CD4-positive, CD25-positive, alpha-beta regulatory T cell (primary cell): ENCODE measurements around the gene SLC16A2. TPM values are rescaled to one million over a fixed set of nuclear protein-coding genes. Genes with fewer than 3 reads are reported as not detected.

ENCODE experiments used
- ATAC-seq, 2 donors: fragments of 150-1000 bp; cut with Tn5 transposase; one replicate each; pipeline ENCODE4 v1.10.0; 2021; ENCODE audit warnings: low read depth in 2 of 2, moderate number of reproducible peaks in 2 of 2, moderate library complexity in 1 of 2
- DNase-seq, 3 donors: peaks; one replicate each; pipeline versions ENCODE4 v3.0.0 to v3.0.0-alpha.2; 2012 to 2022; ENCODE audit warnings: mixed read lengths in 1 of 3
- H3K27ac ChIP-seq: one replicate; pipeline ENCODE4 v1.7.0; 2013; ENCODE audit warnings: mild to moderate bottlenecking, low read length; ENCODE audit not compliant: insufficient read depth, poor library complexity, severe bottlenecking
- H3K27me3 ChIP-seq: one replicate; pipeline ENCODE4 v1.7.0; 2013; ENCODE audit warnings: low read length; ENCODE audit not compliant: control insufficient read depth, insufficient read depth
- H3K36me3 ChIP-seq: one replicate; pipeline ENCODE4 v1.7.0; 2013; ENCODE audit warnings: mild to moderate bottlenecking, low read length, moderate library complexity; ENCODE audit not compliant: control insufficient read depth, insufficient read depth
- H3K4me1 ChIP-seq: 2 replicates; pipeline ENCODE4 v1.7.0; 2013; ENCODE audit warnings: mild to moderate bottlenecking, low read length; ENCODE audit not compliant: insufficient read depth, control insufficient read depth, poor library complexity, severe bottlenecking
- H3K4me3 ChIP-seq: one replicate; pipeline ENCODE4 v1.7.0; 2013; ENCODE audit warnings: low read depth, mild to moderate bottlenecking, low read length, moderate library complexity
- H3K9me3 ChIP-seq, 2 experiments: 1 replicate in 1 of 2; 2 replicates in 1 of 2; pipeline ENCODE4 v1.7.0; 2013; ENCODE audit warnings: low read length in 2 of 2, mild to moderate bottlenecking in 1 of 2, moderate library complexity in 1 of 2; ENCODE audit not compliant: control insufficient read depth in 2 of 2
- H3K27ac Mint-ChIP-seq, 3 donors: one replicate each; pipeline ENCODE4 v1.8.0; 2020 to 2022; ENCODE audit warnings: mild to moderate bottlenecking in 3 of 3, mixed read lengths in 3 of 3, moderate library complexity in 2 of 3
- H3K27me3 Mint-ChIP-seq: one replicate; pipeline ENCODE4 v1.8.0; 2022; ENCODE audit warnings: mild to moderate bottlenecking, mixed read lengths
- H3K36me3 Mint-ChIP-seq: one replicate; pipeline ENCODE4 v1.8.0; 2020; ENCODE audit warnings: mixed read lengths
- H3K4me1 Mint-ChIP-seq, 4 donors: one replicate each; pipeline ENCODE4 v1.8.0; 2020 to 2022; ENCODE audit warnings: mixed read lengths in 4 of 4, mild to moderate bottlenecking in 1 of 4
- H3K4me3 Mint-ChIP-seq, 4 donors: one replicate each; pipeline ENCODE4 v1.8.0; 2020 to 2022; ENCODE audit warnings: mild to moderate bottlenecking in 4 of 4, mixed read lengths in 4 of 4, moderate library complexity in 3 of 4
- H3K9me3 Mint-ChIP-seq, 7 donors: one replicate each; pipeline ENCODE4 v1.8.0; 2020 to 2022; ENCODE audit warnings: mixed read lengths in 7 of 7, mild to moderate bottlenecking in 3 of 7, moderate library complexity in 2 of 7
- polyA plus RNA-seq, 4 donors: library from polyadenylated mRNA; unstranded; fragments of 300-500 nt; fragmentation: Illumina TruSeq; gene quantifications; one replicate each; pipeline ENCODE4 v1.2.3, GENCODE V29; 2021
- total RNA-seq: library from RNA; stranded (reverse); gene quantifications from one replicate; pipeline ENCODE4 v1.2.3, GENCODE V29; 2022

The SLC16A2 gene
- total and polyA plus RNA-seq, 5 donors from 2014 or later: 0.15 to 0.17 TPM; not detected in 3

GRCh38 chrX:74426071-74426470 is 4.8 kb downstream of the SLC16A2 start:
- Histone ChIP-seq H3K9me3 (no peaks in the 10 kb centered on the region), H3K27me3 (no peaks in the 10 kb centered on the region), H3K4me1 (no peaks in the 10 kb centered on the region), H3K4me3 (no peak overlapping the region), H3K27ac (no peak overlapping the region), H3K36me3 (no peaks in the 10 kb centered on the region)
- peaks cover 0 to 2% (median 0%) of the 10 kb centered on the region in 7 donors for H3K9me3 Mint-ChIP-seq
- DNase-seq (no peak), ATAC-seq (no peak)
- peaks cover 7% of the 10 kb centered on the region for H3K27me3 Mint-ChIP-seq
- H3K36me3 Mint-ChIP-seq: no peaks in the 10 kb centered on the region
- H3K4me3 Mint-ChIP-seq: no peak overlapping the region
- H3K27ac Mint-ChIP-seq: no peak overlapping the region
- peaks cover 0 to 5% (median 0%) of the 10 kb centered on the region in 4 donors for H3K4me1 Mint-ChIP-seq

GRCh38 chrX:74426615-74427014 is 5.3 kb downstream of the SLC16A2 start:
- DNase-seq: no peak
- no peak for ATAC-seq
- H3K27ac Mint-ChIP-seq: no peak overlapping the region
- no peaks in the 10 kb centered on the region for H3K9me3 ChIP-seq
- no peaks in the 10 kb centered on the region for H3K36me3 ChIP-seq
- H3K4me3 Mint-ChIP-seq: no peak overlapping the region
- H3K27ac ChIP-seq: no peak overlapping the region
- H3K4me3 ChIP-seq: no peak overlapping the region
- no peaks in the 10 kb centered on the region for H3K27me3 ChIP-seq
- peaks cover 0 to 5% (median 0%) of the 10 kb centered on the region in 4 donors for H3K4me1 Mint-ChIP-seq
- peaks cover 0 to 2% (median 0%) of the 10 kb centered on the region in 7 donors for H3K9me3 Mint-ChIP-seq
- H3K36me3 Mint-ChIP-seq: no peaks in the 10 kb centered on the region
- no peaks in the 10 kb centered on the region for H3K4me1 ChIP-seq
- peaks cover 5% of the 10 kb centered on the region for H3K27me3 Mint-ChIP-seq

GRCh38 chrX:74431797-74432196 is 10.5 kb downstream of the SLC16A2 start:
- H3K27ac ChIP-seq: no peak overlapping the region
- H3K27me3 ChIP-seq: no peaks in the 10 kb centered on the region
- H3K36me3 ChIP-seq: no peaks in the 10 kb centered on the region
- no peaks in the 10 kb centered on the region for H3K4me1 ChIP-seq
- Mint-ChIP-seq H3K9me3 (no peaks in the 10 kb centered on the region), H3K4me3 (no peak overlapping the region), H3K27ac (no peak overlapping the region), H3K36me3 (no peaks in the 10 kb centered on the region), H3K4me1 (no peaks in the 10 kb centered on the region), H3K27me3 (peaks cover 9% of the 10 kb centered on the region)
- ATAC-seq (no peak), DNase-seq (no peak)
- H3K9me3 ChIP-seq: no peaks in the 10 kb centered on the region
- no peak overlapping the region for H3K4me3 ChIP-seq

DNA sequence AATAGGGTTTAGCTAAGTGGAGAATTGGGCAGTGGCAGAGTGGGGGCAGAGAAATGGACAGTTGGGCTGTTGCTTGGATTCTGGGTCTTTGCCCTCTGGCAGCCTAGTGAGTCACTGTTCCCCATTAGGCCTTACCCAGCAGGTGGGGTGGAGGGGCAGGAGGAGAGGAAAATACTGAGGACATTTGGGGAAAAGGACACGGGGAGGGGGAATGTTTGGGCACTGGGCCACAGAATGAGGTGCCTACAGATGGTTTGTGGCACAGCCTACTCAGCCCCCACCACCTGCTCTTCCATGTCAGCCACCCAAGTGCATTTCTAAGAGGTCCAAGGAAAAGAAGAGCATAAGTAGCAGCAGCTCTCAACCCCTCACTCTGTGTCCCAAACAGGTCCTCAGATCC is 13.0 kb downstream of the SLC16A2 start:
- no peak overlapping the region for H3K27ac Mint-ChIP-seq
- DNase-seq (no peak), ATAC-seq (no peak)
- H3K9me3 Mint-ChIP-seq: no peaks in the 10 kb centered on the region
- no peaks in the 10 kb centered on the region for H3K4me1 ChIP-seq
- H3K9me3 ChIP-seq: no peaks in the 10 kb centered on the region
- no peaks in the 10 kb centered on the region for H3K27me3 ChIP-seq
- no peaks in the 10 kb centered on the region for H3K4me1 Mint-ChIP-seq
- no peaks in the 10 kb centered on the region for H3K36me3 ChIP-seq
- no peaks in the 10 kb centered on the region for H3K36me3 Mint-ChIP-seq
- no peak overlapping the region for H3K4me3 Mint-ChIP-seq
- peaks cover 5% of the 10 kb centered on the region for H3K27me3 Mint-ChIP-seq
- no peak overlapping the region for H3K27ac ChIP-seq
- no peak overlapping the region for H3K4me3 ChIP-seq

DNA sequence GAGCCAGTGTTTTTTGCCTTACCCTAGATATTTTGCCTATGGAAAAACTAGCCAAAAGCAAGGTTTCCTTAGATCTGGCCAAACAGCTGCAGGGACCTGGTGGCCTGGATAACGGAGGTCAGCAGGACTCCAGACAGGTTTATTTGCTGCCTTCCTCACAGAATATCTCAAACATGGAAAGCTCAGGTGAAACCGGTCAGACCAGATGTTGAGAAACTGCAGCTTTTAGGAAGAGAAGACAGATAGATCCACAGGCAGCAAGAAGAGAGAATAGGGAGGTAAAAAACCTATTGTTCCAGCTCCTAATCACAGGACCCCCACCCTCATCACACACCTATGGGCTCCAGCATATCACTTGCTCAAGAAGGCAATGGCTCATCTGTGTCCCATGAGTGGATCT is 16.2 kb downstream of the SLC16A2 start:
- H3K9me3 ChIP-seq: no peaks in the 10 kb centered on the region
- H3K4me1 ChIP-seq: no peaks in the 10 kb centered on the region
- no peak overlapping the region for H3K27ac ChIP-seq
- no peak for DNase-seq
- Mint-ChIP-seq H3K36me3 (no peaks in the 10 kb centered on the region), H3K9me3 (no peaks in the 10 kb centered on the region), H3K4me3 (no peak overlapping the region), H3K4me1 (no peaks in the 10 kb centered on the region), H3K27ac (no peak overlapping the region), H3K27me3 (peaks cover 5% of the 10 kb centered on the region)
- no peak overlapping the region for H3K4me3 ChIP-seq
- ATAC-seq: no peak
- H3K27me3 ChIP-seq: no peaks in the 10 kb centered on the region
- no peaks in the 10 kb centered on the region for H3K36me3 ChIP-seq

GRCh38 chrX:74438764-74439163 is 17.5 kb downstream of the SLC16A2 start:
- Histone ChIP-seq H3K4me3 (no peak overlapping the region), H3K4me1 (no peaks in the 10 kb centered on the region), H3K27ac (no peak overlapping the region), H3K9me3 (no peaks in the 10 kb centered on the region), H3K36me3 (no peaks in the 10 kb centered on the region), H3K27me3 (no peaks in the 10 kb centered on the region)
- H3K36me3 Mint-ChIP-seq: no peaks in the 10 kb centered on the region
- H3K4me1 Mint-ChIP-seq: no peaks in the 10 kb centered on the region
- ATAC-seq (no peak), DNase-seq (no peak)
- no peak overlapping the region for H3K27ac Mint-ChIP-seq
- peaks cover 5% of the 10 kb centered on the region for H3K27me3 Mint-ChIP-seq
- H3K9me3 Mint-ChIP-seq: no peaks in the 10 kb centered on the region
- H3K4me3 Mint-ChIP-seq: no peak overlapping the region

DNA sequence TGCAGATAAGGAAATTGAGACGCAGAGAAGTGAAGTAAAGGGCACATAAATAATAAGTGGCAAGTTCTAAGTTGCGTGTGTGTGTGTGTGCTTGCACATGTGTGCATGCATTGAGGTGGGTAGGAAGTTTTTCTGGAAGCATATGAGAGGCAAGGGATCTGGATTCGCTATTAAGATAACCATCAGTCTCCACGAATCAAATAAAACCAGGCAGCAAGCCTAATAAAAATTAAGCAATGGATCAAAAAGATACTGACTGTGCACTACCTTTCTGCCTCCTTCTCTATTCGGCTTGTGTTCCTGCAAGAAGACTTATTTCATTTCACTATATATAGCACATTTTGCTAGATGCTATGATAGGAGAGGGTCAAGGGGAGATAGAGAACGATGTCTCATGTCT is 23.8 kb downstream of the SLC16A2 start:
- H3K4me1 Mint-ChIP-seq: peaks cover 0 to 4% (median 0%) of the 10 kb centered on the region in 4 donors
- no peaks in the 10 kb centered on the region for H3K27me3 Mint-ChIP-seq
- Histone ChIP-seq H3K4me3 (no peak overlapping the region), H3K36me3 (no peaks in the 10 kb centered on the region), H3K27me3 (no peaks in the 10 kb centered on the region), H3K27ac (no peak overlapping the region), H3K4me1 (no peaks in the 10 kb centered on the region), H3K9me3 (no peaks in the 10 kb centered on the region)
- no peak for ATAC-seq
- H3K27ac Mint-ChIP-seq: no peak overlapping the region
- H3K4me3 Mint-ChIP-seq: no peak overlapping the region
- H3K36me3 Mint-ChIP-seq: no peaks in the 10 kb centered on the region
- no peaks in the 10 kb centered on the region for H3K9me3 Mint-ChIP-seq
- DNase-seq: no peak

- Mint-ChIP-seq H3K4me3 (no peak overlapping the region), H3K36me3 (no peaks in the 10 kb centered on the region), H3K27ac (no peak overlapping the region), H3K4me1 (peaks cover 0 to 4% (median 0%) of the 10 kb centered on the region in 4 donors), H3K27me3 (no peaks in the 10 kb centered on the region), H3K9me3 (no peaks in the 10 kb centered on the region)
- no peaks in the 10 kb centered on the region for H3K9me3 ChIP-seq
- no peak overlapping the region for H3K4me3 ChIP-seq
- no peaks in the 10 kb centered on the region for H3K27me3 ChIP-seq
- H3K4me1 ChIP-seq: no peaks in the 10 kb centered on the region
- no peaks in the 10 kb centered on the region for H3K36me3 ChIP-seq
- DNase-seq: no peak
- ATAC-seq: no peak
- H3K27ac ChIP-seq: no peak overlapping the region
Observed at GRCh38 chrX:74446876-74447275, 25.6 kb downstream of the SLC16A2 start.
